Erythroblast (primary cell): ENCODE measurements around the gene C1orf198.

ENCODE experiments used
- GATA1 ChIP-seq: IDR thresholded peaks from 2 replicates; pipeline ENCODE4 v1.6.1; 2011; ENCODE audit warnings: low read depth, mild to moderate bottlenecking, control low read depth, low read length, moderate library complexity
- POLR2A ChIP-seq: IDR thresholded peaks from 2 replicates; pipeline ENCODE4 v1.6.1; 2011; ENCODE audit warnings: mild to moderate bottlenecking, low read length

- TF ChIP-seq POLR2A (no peak), GATA1 (no peak)
These were observed 63.9 kb downstream of the C1orf198 start for GRCh38 chr1:230804396-230804795.
